ENCODE data around the gene ICE1. TPM values are rescaled to one million over a fixed set of nuclear protein-coding genes. Genes with fewer than 3 reads are reported as not detected.
"Not testable (repeated sequence)": the region's sequence is repeated elsewhere in the genome, so short reads cannot be mapped to it uniquely, and the experiment has no call there.

Gene ICE1
- total and polyA plus RNA-seq, 7 experiments from 2014 or later = 17.2 to 47.6 (median 32.4) TPM

GRCh38 chr5:5504325-5504724, 81.8 kb downstream of the ICE1 start:
- no peak overlapping the region for H3K27ac ChIP-seq (ENCODE audit: low read depth, low read length)
- Mint-ChIP-seq H3K27me3 (peaks cover 27 to 47% (median 41%) of the 10 kb centered on the region in 5 donors), H3K9me3 (peaks cover 0 to 21% (median 8%) of the 10 kb centered on the region in 11 donors), H3K36me3 (peaks cover 3 to 12% (median 7%) of the 10 kb centered on the region in 5 donors), H3K4me1 (peaks cover 0 to 15% (median 0%) of the 10 kb centered on the region in 7 donors), H3K27ac (no peak overlapping the region), H3K4me3 (no peak overlapping the region)
- ChIA-PET CTCF (no interaction called here), POLR2A (no interaction called here)
- no peak for DNase-seq
- intact Hi-C loops (cut with micrococcal nuclease) = no loop called here
- no peaks in the 10 kb centered on the region for H3K27me3 ChIP-seq (ENCODE audit: control insufficient read depth in 2 of 2, insufficient read depth in 2 of 2, low read length in 2 of 2)
- H3K9me3 ChIP-seq (ENCODE audit: control insufficient read depth in 2 of 3, low read length in 3 of 3) = no peaks in the 10 kb centered on the region
- no peak for ATAC-seq
- no peak overlapping the region for H3K4me3 ChIP-seq (ENCODE audit: low read length)
- H3K36me3 ChIP-seq (ENCODE audit: control insufficient read depth in 2 of 3, insufficient read depth in 3 of 3, low read length in 3 of 3) = no peaks in the 10 kb centered on the region
- H3K4me1 ChIP-seq (ENCODE audit: control insufficient read depth in 2 of 2, insufficient read depth in 2 of 2, low read length in 2 of 2) = no peaks in the 10 kb centered on the region

- CTCF ChIA-PET = no interaction called here
- H3K27ac ChIP-seq (ENCODE audit: low read depth, low read length) = no peak overlapping the region
- peaks cover 0 to 15% (median 0%) of the 10 kb centered on the region in 7 donors for H3K4me1 Mint-ChIP-seq
- H3K27me3 Mint-ChIP-seq = peaks cover 35 to 53% (median 45%) of the 10 kb centered on the region in 5 donors
- no peaks in the 10 kb centered on the region for H3K27me3 ChIP-seq (ENCODE audit: control insufficient read depth in 2 of 2, insufficient read depth in 2 of 2, low read length in 2 of 2)
- intact Hi-C loops (cut with micrococcal nuclease) = no loop called here
- H3K4me3 Mint-ChIP-seq = no peak overlapping the region
- DNase-seq = no peak
- H3K27ac Mint-ChIP-seq = no peak overlapping the region
- peaks cover 0 to 21% (median 8%) of the 10 kb centered on the region in 11 donors for H3K9me3 Mint-ChIP-seq
- H3K4me1 ChIP-seq (ENCODE audit: control insufficient read depth in 2 of 2, insufficient read depth in 2 of 2, low read length in 2 of 2) = no peaks in the 10 kb centered on the region
- POLR2A ChIA-PET = no interaction called here
- peaks cover 3 to 12% (median 7%) of the 10 kb centered on the region in 5 donors for H3K36me3 Mint-ChIP-seq
- no peaks in the 10 kb centered on the region for H3K9me3 ChIP-seq (ENCODE audit: control insufficient read depth in 2 of 3, low read length in 3 of 3)
- ATAC-seq = no peak
- H3K36me3 ChIP-seq (ENCODE audit: control insufficient read depth in 2 of 3, insufficient read depth in 3 of 3, low read length in 3 of 3) = no peaks in the 10 kb centered on the region
- H3K4me3 ChIP-seq (ENCODE audit: low read length) = no peak overlapping the region
These were observed 83.3 kb downstream of the ICE1 start for GRCh38 chr5:5505815-5506214.

GRCh38 chr5:5508391-5508790, 85.9 kb downstream of the ICE1 start:
- Mint-ChIP-seq H3K27me3 (peaks cover 33 to 37% (median 35%) of the 10 kb centered on the region in 5 donors), H3K9me3 (peaks cover 0 to 17% (median 9%) of the 10 kb centered on the region in 11 donors), H3K27ac (no peak overlapping the region), H3K4me3 (no peak overlapping the region), H3K36me3 (peaks cover 4 to 8% (median 5%) of the 10 kb centered on the region in 5 donors), H3K4me1 (peaks cover 0 to 8% (median 0%) of the 10 kb centered on the region in 7 donors)
- POLR2A ChIA-PET = no interaction called here
- no peaks in the 10 kb centered on the region for H3K4me1 ChIP-seq (ENCODE audit: control insufficient read depth in 2 of 2, insufficient read depth in 2 of 2, low read length in 2 of 2)
- H3K27me3 ChIP-seq (ENCODE audit: control insufficient read depth in 2 of 2, insufficient read depth in 2 of 2, low read length in 2 of 2) = no peaks in the 10 kb centered on the region
- ATAC-seq (no peak), DNase-seq (no peak)
- H3K27ac ChIP-seq (ENCODE audit: low read depth, low read length) = no peak overlapping the region
- no peaks in the 10 kb centered on the region for H3K36me3 ChIP-seq (ENCODE audit: control insufficient read depth in 2 of 3, insufficient read depth in 3 of 3, low read length in 3 of 3)
- intact Hi-C loops (cut with micrococcal nuclease) = no loop called here
- CTCF ChIA-PET = no interaction called here
- no peak overlapping the region for H3K4me3 ChIP-seq (ENCODE audit: low read length)
- no peaks in the 10 kb centered on the region for H3K9me3 ChIP-seq (ENCODE audit: control insufficient read depth in 2 of 3, low read length in 3 of 3)

GRCh38 chr5:5511904-5512416, 89.5 kb downstream of the ICE1 start:
- Mint-ChIP-seq H3K9me3 (peaks cover 0 to 5% (median 0%) of the 10 kb centered on the region in 11 donors), H3K4me1 (no peaks in the 10 kb centered on the region), H3K36me3 (peaks cover 0 to 4% (median 0%) of the 10 kb centered on the region in 5 donors), H3K27ac (no peak overlapping the region), H3K27me3 (peaks cover 22 to 30% (median 24%) of the 10 kb centered on the region in 5 donors), H3K4me3 (no peak overlapping the region)
- Histone ChIP-seq H3K27me3 (ENCODE audit: control insufficient read depth in 2 of 2, insufficient read depth in 2 of 2, low read length in 2 of 2) (no peaks in the 10 kb centered on the region), H3K9me3 (ENCODE audit: control insufficient read depth in 2 of 3, low read length in 3 of 3) (no peaks in the 10 kb centered on the region), H3K4me3 (ENCODE audit: low read length) (no peak overlapping the region), H3K27ac (ENCODE audit: low read depth, low read length) (no peak overlapping the region), H3K36me3 (ENCODE audit: control insufficient read depth in 2 of 3, insufficient read depth in 3 of 3, low read length in 3 of 3) (no peaks in the 10 kb centered on the region), H3K4me1 (ENCODE audit: control insufficient read depth in 2 of 2, insufficient read depth in 2 of 2, low read length in 2 of 2) (no peaks in the 10 kb centered on the region)
- intact Hi-C loops (cut with micrococcal nuclease) = no loop called here
- ATAC-seq (no peak), DNase-seq (no peak)
- CTCF ChIA-PET = no interaction called here
- POLR2A ChIA-PET = no interaction called here

GRCh38 chr5:5512543-5512942, 90.1 kb downstream of the ICE1 start:
- ATAC-seq (no peak), DNase-seq (no peak)
- CTCF ChIA-PET = no interaction called here
- Mint-ChIP-seq H3K4me1 (no peaks in the 10 kb centered on the region), H3K27me3 (peaks cover 19 to 31% (median 27%) of the 10 kb centered on the region in 5 donors), H3K27ac (no peak overlapping the region), H3K9me3 (peaks cover 0 to 5% (median 0%) of the 10 kb centered on the region in 11 donors), H3K36me3 (peaks cover 0 to 4% (median 0%) of the 10 kb centered on the region in 5 donors), H3K4me3 (no peak overlapping the region)
- POLR2A ChIA-PET = interaction anchor here (0.6 kb wide), 1 partner anchor 94 kb away, joined by 3 read pairs; no protein-coding TSS in a partner anchor
- intact Hi-C loops (cut with micrococcal nuclease) = no loop called here
- Histone ChIP-seq H3K27ac (ENCODE audit: low read depth, low read length) (no peak overlapping the region), H3K27me3 (ENCODE audit: control insufficient read depth in 2 of 2, insufficient read depth in 2 of 2, low read length in 2 of 2) (no peaks in the 10 kb centered on the region), H3K9me3 (ENCODE audit: control insufficient read depth in 2 of 3, low read length in 3 of 3) (no peaks in the 10 kb centered on the region), H3K4me1 (ENCODE audit: control insufficient read depth in 2 of 2, insufficient read depth in 2 of 2, low read length in 2 of 2) (no peaks in the 10 kb centered on the region), H3K36me3 (ENCODE audit: control insufficient read depth in 2 of 3, insufficient read depth in 3 of 3, low read length in 3 of 3) (no peaks in the 10 kb centered on the region), H3K4me3 (ENCODE audit: low read length) (no peak overlapping the region)

- H3K4me3 Mint-ChIP-seq; H3K4me3 ChIP-seq (ENCODE audit: low read length); POLR2A ChIA-PET; ATAC-seq; H3K27ac Mint-ChIP-seq; DNase-seq; H3K36me3 ChIP-seq (ENCODE audit: control insufficient read depth in 2 of 3, insufficient read depth in 3 of 3, low read length in 3 of 3); intact Hi-C loops (cut with micrococcal nuclease); H3K27me3 ChIP-seq (ENCODE audit: control insufficient read depth in 2 of 2, insufficient read depth in 2 of 2, low read length in 2 of 2); H3K9me3 ChIP-seq (ENCODE audit: control insufficient read depth in 2 of 3, low read length in 3 of 3); CTCF ChIA-PET; H3K27ac ChIP-seq (ENCODE audit: low read depth, low read length); H3K4me1 ChIP-seq (ENCODE audit: control insufficient read depth in 2 of 2, insufficient read depth in 2 of 2, low read length in 2 of 2): not testable (repeated sequence)
- Mint-ChIP-seq H3K36me3 (peaks cover 0 to 24% (median 3%) of the 10 kb centered on the region in 5 donors), H3K4me1 (peaks cover 1 to 25% (median 17%) of the 10 kb centered on the region in 7 donors), H3K27me3 (peaks cover 0 to 11% (median 6%) of the 10 kb centered on the region in 5 donors), H3K9me3 (peaks cover 0 to 11% (median 4%) of the 10 kb centered on the region in 11 donors)
These were observed 98.1 kb downstream of the ICE1 start for GRCh38 chr5:5520622-5521021.

GRCh38 chr5:5521029-5521428, 98.6 kb downstream of the ICE1 start:
- DNase-seq (no peak), ATAC-seq (no peak)
- POLR2A ChIA-PET = no interaction called here
- Histone ChIP-seq H3K9me3 (ENCODE audit: control insufficient read depth in 2 of 3, low read length in 3 of 3) (no peaks in the 10 kb centered on the region), H3K4me3 (ENCODE audit: low read length) (no peak overlapping the region), H3K4me1 (ENCODE audit: control insufficient read depth in 2 of 2, insufficient read depth in 2 of 2, low read length in 2 of 2) (peaks cover 0 to 3% of the 10 kb centered on the region in 2 donors), H3K27me3 (ENCODE audit: control insufficient read depth in 2 of 2, insufficient read depth in 2 of 2, low read length in 2 of 2) (no peaks in the 10 kb centered on the region), H3K36me3 (ENCODE audit: control insufficient read depth in 2 of 3, insufficient read depth in 3 of 3, low read length in 3 of 3) (no peaks in the 10 kb centered on the region), H3K27ac (ENCODE audit: low read depth, low read length) (no peak overlapping the region)
- Mint-ChIP-seq H3K27ac (no peak overlapping the region), H3K4me1 (peaks cover 1 to 25% (median 17%) of the 10 kb centered on the region in 7 donors), H3K36me3 (peaks cover 3 to 28% (median 4%) of the 10 kb centered on the region in 5 donors), H3K4me3 (no peak overlapping the region), H3K27me3 (peaks cover 0 to 11% (median 7%) of the 10 kb centered on the region in 5 donors), H3K9me3 (peaks cover 0 to 14% (median 5%) of the 10 kb centered on the region in 11 donors)
- CTCF ChIA-PET = no interaction called here
- intact Hi-C loops (cut with micrococcal nuclease) = no loop called here
